GM18867 (cell line): Measurements from ENCODE around the gene OR2D3.
"Not testable (repeated sequence)": the region's sequence is repeated elsewhere in the genome, so short reads cannot be mapped to it uniquely, and the experiment has no call there.

Source experiments
- ATAC-seq: cut with Tn5 transposase; IDR thresholded peaks from one replicate; pipeline ENCODE4 v1.9.1; 2021; ENCODE audit warnings: mild to moderate bottlenecking, moderate library complexity; ENCODE audit not compliant: unreplicated experiment

OR2D3 gene, protein sequence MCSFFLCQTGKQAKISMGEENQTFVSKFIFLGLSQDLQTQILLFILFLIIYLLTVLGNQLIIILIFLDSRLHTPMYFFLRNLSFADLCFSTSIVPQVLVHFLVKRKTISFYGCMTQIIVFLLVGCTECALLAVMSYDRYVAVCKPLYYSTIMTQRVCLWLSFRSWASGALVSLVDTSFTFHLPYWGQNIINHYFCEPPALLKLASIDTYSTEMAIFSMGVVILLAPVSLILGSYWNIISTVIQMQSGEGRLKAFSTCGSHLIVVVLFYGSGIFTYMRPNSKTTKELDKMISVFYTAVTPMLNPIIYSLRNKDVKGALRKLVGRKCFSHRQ

DNA sequence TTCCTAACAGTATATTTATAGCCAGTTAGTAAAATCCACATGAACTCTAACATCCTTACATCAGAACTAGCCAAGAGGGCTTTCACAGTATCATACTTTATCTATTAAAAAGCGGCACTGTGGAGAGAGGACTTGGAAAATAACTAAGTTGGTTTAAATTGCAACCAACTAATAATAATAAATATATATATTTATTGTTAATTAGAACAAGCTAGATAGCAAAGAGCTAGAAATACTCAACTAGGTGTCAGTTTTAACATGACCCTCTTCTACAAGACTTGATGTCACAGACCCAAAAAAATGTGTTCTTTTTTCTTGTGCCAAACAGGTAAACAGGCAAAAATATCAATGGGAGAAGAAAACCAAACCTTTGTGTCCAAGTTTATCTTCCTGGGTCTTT is at the start of gene OR2D3:
Gene OR2D3, plus strand, starts transcription at position 301 of the 400 bp plus-strand sequence. Its CDS starts 0 bp downstream, at position 301.
- ATAC-seq = no peak

DNA sequence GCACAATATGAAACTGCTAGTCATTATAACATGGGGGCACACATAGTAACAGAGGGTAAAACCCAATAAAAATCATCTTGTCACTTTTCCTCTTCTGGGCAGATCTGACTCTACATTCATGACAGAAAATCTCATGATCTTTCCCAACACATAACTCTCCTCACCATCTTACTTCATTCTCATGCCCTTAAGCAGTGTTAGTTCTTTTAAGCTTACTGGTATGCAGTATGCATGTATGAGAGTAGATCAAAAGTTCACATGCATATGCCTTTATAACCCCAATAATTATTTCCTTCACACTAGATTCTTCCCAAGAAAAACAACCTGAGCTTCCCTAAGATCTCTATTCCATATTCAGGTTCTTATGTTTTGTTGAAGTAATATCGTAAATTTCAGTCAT is 49.5 kb upstream of the OR2D3 start:
- no peak for ATAC-seq

DNA sequence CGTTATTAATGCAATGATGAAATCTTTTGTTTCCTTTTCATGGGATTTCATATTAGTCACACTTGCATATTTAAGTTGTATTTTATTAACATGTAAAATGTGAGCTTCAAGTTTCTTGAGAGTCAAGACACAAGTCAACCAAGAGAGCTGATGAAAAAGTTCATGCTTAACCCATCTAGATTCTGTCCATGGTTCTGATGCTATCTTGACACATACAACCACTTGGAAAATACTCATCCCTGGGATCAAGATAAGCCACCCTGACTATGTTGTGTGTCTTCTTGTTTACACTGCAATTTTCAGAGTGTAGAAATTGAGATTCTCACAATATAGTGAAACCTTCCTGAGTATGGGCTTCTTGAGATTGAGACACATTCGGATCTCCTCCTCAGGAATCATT is 45.0 kb upstream of the OR2D3 start:
- no peak for ATAC-seq

DNA sequence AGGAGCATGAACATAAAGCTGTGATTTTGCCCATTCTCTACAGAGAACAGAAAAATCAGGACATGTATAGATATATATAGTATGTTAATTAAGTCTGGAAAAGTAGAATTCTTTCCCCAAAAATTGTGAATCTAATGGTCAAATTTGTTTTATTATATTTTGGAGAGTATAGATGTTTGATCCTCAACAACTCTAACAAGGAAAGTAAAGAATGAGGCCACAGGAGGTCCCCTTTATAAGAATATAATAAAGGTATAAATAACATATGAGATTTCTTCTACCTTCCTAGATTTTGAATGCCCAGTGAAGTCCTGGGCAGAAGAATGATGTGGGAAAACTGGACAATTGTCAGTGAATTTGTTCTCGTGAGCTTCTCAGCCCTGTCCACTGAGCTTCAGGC is 44.5 kb upstream of the OR2D3 start, which contains the start of gene OR10A4:
Gene OR10A4, plus strand, starts transcription at position 301 of the 400 bp plus-strand sequence. Its CDS starts 23 bp downstream, at position 324.
- ATAC-seq = no peak

DNA sequence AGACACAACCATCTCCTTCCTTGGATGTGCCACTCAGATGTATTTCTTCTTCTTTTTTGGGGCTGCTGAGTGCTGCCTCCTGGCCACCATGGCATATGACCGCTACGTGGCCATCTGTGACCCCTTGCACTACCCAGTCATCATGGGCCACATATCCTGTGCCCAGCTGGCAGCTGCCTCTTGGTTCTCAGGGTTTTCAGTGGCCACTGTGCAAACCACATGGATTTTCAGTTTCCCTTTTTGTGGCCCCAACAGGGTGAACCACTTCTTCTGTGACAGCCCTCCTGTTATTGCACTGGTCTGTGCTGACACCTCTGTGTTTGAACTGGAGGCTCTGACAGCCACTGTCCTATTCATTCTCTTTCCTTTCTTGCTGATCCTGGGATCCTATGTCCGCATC is 43.9 kb upstream of the OR2D3 start:
- ATAC-seq = peak; percentile 69

DNA sequence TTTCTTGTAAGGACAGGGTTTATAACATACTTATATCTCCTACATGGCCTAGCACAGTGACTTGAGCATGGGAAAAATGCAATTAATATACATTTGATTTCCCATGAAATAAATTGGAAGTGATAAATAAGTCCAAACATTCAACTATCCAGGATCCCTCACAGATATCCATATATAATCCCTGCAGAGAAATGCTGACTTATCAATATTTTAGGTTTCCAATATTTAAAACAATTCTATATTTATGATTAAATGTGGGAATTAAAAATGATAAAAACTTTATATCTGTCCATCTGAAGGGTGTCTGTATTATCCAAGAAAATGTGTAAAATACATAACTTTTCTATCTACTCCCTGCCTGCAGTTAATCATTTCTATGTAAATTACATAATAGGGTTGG is 38.1 kb upstream of the OR2D3 start:
- ATAC-seq = no peak

DNA sequence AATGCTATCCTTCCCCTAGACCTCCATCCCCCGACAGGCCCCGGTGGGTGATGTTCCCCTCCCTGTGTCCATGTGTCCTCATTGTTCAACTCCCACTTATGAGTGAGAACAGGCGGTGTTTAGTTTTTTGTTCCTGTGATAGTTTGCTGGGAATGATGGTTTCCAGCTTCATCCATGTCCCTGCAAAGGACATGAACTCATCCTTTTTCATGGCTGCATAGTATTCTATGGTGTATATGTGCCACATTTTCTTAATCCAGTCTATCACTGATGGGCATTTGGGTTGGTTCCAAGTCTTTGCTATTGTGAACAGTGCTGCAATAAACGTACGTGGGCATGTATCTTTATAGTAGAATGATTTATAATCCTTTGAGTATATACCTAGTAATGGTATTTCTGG is 33.1 kb upstream of the OR2D3 start:
- ATAC-seq = not testable (repeated sequence)

DNA sequence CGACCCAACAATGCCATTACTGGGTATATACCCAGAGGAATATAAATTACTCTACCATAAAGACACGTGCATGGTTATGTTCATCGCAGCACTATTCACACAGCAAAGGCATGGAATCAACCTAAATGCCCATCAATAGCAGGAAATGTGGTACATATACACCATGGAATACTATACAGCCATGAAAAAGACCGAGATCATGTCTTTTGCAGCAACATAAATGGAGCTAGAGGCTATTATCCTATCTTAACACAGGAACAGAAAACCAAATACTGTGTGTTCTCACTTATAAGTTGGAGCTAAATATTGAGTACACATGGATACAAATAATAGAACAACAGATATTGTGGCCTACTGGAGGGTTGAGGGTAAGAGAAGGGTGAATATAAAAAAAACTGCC is 32.0 kb upstream of the OR2D3 start:
- no peak for ATAC-seq

DNA sequence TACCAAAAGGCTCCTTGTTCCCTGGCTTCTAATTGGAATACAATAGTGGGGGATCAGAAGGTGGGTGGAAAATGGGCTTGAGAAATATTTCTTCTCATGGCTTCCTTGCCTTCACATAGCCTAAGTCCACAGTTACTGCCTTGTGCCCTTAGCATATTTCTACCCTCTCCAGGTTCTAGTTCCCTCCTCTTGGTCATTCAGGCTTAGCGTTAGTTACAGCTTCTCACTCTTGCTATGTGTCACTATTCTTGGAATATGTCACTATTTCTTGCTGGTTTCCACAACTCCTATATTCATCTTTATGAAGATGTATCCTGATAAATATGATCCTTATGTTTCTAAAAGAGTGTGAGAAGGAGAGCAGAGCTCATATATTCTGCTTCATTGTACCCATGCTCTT is 31.0 kb upstream of the OR2D3 start:
- ATAC-seq = no peak

DNA sequence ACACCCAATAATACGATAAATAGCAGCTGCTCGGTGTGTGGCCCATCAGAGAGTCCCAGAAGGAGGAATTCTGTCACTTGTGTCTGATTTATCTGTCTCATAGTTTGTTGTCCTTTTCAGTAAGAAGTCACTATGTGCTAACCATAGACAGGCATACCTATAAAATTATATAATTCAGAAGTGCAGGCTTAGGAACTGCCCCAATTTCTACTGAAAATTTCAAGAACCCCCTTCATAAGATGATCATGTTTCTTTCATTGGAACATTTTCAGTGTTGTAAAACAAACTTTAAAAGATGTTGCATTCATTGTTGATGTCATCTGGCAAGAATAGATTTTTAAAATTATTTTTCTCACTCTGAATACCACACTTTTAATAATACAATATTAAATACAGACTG is 28.4 kb upstream of the OR2D3 start, which contains the start of gene OR2D2:
Gene OR2D2, minus strand, starts transcription at position 101 of the 400 bp plus-strand sequence. Its CDS starts 0 bp downstream, at position 101.
- no peak for ATAC-seq

DNA sequence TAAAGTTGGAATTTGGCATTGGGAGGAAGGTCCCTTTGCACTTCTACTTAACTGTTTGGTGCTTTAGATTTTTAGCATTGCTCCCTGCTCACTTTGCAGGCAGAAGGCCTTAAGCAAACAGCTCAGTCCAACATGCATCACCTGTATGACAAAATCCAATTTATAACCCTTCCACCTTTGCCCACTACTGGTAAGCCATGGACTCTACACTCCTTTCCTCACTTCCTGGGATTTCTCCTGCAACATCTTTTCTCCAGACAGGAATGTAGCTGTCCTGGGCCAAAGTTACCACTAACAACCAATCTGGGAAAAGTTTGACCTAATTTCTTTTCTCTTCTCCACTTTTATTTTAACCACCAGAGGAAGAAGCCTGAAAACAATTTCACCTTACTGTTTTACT is 26.7 kb upstream of the OR2D3 start:
- ATAC-seq = no peak

DNA sequence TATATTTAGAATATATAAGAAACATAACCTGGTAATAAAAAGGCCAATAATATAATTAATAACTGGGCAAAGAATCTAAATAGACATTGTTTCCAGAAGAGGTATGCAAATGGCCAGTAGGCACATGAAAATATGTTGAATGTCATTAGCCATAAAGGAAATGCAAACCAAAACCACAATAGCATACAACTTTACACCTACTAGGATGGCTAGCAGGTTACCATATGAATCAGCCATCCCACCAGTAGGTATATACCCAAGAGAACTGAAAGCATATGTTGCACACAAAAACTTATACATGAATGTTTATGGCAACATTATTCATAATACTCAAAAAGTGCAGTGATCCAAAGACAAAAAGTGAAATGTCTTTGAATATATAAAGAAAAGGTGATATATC is 25.8 kb upstream of the OR2D3 start:
- peak; percentile 98 for ATAC-seq

DNA sequence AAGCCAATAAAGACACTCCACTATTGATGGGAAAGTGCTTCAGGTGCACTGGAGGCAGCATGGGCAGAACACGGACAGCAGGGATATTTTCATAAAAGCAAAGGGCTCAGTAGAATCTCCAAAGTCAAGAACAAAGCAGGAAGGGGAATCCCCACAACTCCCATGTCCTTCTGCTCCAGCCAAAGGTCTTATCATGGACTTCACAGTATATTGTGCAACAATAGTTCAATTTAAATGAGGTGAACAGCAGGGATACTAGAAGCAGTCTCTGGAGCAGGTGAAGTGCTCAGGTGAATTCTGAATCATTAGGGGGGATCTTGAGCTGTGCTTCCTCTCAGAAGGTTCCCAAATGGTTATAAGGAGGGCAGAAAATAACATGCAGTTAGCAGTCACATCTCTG is 21.9 kb upstream of the OR2D3 start:
- ATAC-seq = no peak

DNA sequence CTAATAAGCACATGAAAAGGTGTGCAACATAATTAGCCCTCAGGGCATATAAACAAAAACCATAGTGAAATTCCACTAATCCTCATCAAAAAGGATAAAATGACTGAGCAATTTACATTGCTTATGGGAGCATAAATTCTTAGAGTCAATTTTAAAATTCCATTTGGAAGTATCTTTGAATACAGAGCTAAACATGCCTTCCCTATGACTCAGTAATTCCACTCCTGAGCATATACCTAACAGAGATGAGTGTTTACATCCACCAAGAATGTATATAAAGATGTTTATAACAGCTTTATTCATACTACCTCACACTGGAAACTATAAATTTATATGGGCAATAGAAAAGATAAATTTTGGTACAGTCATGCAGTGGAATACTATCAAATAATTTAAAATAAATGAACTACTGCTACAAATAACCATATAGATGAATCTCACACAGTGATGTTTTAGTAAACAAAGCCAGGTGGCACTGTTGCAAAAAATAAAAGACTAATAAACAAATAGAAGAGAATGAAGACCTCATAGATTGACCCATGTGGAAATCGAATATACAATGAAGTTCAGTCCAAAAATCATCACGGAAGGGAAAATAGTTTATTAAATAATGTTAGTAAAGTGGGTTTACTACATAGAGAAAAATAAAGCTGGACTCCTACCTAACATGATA is 20.3 kb upstream of the OR2D3 start:
- ATAC-seq = no peak

DNA sequence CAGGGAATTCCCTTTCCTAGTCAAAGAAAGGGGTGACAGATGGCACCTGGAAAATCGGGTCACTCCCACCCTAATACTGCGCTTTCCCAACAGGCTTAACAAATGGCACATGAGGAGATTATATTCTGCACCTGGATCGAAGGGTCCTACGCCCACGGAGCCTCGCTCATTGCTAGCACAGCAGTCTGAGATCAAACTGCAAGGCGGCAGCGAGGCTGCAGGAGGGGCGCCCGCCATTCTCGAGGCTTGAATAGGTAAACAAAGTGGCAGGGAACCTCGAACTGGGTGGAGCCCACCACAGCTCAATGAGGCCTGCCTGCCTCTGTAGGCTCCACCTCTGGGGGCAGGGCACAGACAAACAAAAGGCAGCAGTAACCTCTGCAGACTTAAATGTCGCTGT is 16.0 kb upstream of the OR2D3 start:
- not testable (repeated sequence) for ATAC-seq

DNA sequence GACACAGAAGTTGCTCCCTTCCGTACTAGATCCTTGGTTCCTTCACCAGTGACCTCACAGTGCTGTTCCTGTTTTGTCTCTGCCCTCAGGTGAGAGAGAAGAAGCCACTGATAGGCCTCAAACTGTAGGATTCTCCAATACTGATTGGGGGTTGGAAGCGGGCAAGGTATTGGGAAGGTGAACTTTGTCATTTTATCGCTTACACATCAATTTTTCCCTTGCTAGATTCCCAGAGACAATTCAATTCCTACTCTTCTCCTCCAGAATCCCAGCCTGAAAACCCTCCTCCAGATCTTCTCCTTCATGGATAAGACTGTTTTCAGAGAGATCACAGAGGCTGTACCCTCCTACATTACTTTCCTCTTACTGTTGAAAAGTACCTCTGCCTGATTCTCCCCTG is 9.4 kb upstream of the OR2D3 start:
- no peak for ATAC-seq

DNA sequence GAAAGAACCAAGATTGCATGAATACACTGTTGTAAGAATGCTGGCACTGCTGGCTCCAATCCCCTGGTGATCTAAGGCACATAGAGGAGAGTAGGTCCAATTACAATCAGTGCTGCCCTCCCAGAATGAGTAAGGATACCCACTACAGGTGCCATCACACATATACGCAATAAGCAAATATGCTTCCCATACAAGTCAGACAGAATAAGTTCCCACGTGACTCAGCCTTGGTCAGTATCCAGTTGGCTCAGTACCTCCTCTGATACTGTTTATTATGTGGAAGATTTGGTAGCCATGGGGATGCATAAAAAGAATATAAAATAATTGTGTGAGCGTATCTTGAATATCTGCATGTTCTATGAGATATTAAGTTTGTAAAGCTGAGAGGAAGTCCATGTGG is 8.9 kb upstream of the OR2D3 start:
- no peak for ATAC-seq

DNA sequence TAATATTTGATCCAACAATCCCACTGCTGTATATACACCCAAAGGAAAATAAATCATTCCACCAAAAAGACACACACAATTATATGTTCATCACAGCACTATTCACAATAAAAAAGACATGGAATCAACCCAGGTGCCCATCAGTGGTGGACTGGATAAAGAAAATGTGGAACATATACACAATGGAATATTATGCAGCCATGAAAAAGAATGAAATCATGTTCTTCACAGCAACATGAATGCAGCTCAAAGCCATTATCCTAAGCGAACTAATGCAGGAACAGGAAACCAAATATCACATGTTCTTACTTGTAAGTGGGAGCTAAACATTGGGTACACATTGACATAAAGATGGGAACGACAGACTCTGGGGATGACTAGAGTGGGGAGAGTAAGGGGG is 1.1 kb upstream of the OR2D3 start:
- no peak for ATAC-seq

DNA sequence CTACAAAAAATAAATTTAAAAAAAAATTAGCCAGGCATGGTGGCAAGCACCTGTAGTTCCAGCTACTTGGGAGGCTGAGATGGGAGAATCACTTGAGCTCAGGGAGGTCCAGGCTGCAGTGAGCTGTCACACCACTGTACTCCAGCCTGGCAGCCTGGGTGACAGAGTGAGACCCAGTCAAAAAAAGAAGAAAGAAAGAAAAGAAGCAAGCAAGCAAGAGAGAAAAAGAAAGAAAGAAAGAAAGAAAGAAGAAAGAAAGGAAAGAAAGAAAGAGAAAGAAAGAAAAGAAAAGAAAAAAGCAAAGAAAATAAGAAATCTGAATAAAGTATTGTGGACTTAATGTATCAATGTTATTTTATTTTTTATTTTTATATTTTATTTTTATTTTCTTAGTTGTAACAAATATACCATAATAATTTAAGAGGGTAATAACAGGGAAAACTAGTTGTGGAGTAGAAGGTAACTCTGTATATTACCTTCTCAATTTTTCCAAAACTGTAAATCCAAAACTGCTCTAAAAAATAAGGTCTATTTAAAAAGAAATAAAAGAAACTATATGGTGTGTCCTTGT is 4.3 kb downstream of the OR2D3 start:
- no peak for ATAC-seq

DNA sequence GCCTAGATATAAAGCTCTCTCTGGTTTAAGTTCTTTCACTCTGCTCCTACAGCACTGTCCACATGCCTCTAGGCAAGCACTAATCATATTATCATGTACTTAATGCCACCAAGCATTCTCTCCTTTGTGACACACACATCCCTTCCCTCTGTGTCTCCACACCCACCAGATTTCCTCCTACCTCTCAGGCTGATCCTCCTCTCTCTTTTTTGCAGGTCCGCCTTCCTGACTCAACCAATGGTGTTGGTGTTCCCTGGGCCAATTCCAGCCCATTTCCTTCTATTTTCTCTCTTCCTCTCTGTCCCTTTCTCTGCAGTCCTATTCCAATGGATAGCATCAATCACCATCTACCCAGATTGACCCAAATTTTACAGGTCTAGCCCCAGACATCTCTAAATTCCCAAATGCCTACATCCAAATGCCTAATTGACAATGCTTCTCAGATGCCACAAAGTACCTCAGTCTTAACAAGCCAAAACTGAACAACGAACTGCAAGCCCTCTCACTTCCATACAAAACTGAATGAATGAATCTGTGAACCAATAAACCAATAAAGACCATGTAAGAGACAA is 4.9 kb downstream of the OR2D3 start:
- peak; percentile 14 for ATAC-seq

DNA sequence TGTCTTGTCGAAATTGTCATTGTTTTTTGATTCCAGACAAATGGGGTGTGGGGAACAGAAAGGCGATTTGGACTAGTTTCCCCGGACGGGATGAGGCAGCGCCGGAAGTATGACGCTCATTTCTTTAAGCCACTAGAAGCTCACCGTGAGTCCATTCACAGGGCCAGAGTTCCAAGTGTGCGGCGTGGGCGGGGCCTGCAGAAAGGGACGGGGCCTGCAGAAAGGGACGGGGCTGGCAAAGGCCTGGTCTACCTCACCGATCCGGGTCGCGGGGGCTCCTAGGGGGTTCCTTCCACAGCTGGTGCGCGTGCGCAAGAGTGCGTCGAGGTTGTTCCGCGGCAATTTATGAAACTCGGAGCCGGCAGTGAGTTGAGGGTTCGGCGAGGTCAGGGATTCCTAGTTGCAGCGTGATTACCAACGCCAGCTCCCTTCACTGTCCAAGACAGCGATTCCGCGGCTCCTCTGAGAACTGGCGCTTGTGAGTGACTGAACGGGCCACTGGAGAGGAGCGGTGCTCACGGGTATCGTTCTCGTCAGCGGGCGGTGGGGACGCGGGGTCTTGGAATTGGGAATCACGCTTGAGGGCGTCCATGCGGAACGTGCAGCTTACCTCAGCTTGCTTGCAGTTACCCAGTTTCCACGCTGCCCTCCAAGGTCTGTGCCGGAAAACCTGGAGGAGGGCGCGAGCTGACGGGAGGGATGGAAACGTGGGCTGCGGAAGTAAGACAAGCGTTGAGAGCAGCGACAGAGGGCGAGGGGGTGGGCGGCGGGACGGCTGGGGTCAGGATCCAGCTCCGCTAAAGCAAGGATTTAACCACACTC is 5.6 kb downstream of the OR2D3 start, which contains the start of gene ZNF215:
Gene ZNF215, plus strand, starts transcription at position 219 of the 822 bp plus-strand sequence. CDS start 5,847 bp downstream, outside the sequence.
- peak; percentile 68 for ATAC-seq
